ENCODE data around the gene MAPK10. TPM values are rescaled to one million over a fixed set of nuclear protein-coding genes. Genes with fewer than 3 reads are reported as not detected.

MAPK10 gene
- total RNA-seq, 1 experiment from 2014 or later: 3.6 TPM

- no TSS peak for BruUV-seq (replicated peaks)
Observed at GRCh38 chr4:86151196-86151595, 208.7 kb downstream of the MAPK10 start.

GRCh38 chr4:86141161-86141560 lies 218.7 kb downstream of the MAPK10 start:
- no peak for TF ChIP-seq CTCF (IDR thresholded peaks at IDR 0.05; ENCODE audit: unreplicated experiment)
- intact Hi-C loops (cut with micrococcal nuclease; ENCODE audit: unreplicated experiment): no loop called here
- CTCF ChIA-PET: no interaction called here
- Mint-ChIP-seq H3K27me3 (ENCODE audit: unreplicated experiment) (no peaks in the 10 kb centered on the region), H3K4me3 (ENCODE audit: low read depth, unreplicated experiment) (no peak overlapping the region), H3K9me3 (ENCODE audit: low read depth, unreplicated experiment) (no peaks in the 10 kb centered on the region), H3K4me1 (ENCODE audit: low read depth, unreplicated experiment) (no peaks in the 10 kb centered on the region), H3K27ac (ENCODE audit: unreplicated experiment) (no peak overlapping the region), H3K36me3 (ENCODE audit: insufficient read depth, unreplicated experiment) (no peaks in the 10 kb centered on the region)
- BruUV-seq (replicated peaks): no TSS peak
- no peak for DNase-seq

More at GRCh38 chr4:86151196-86151595, 208.7 kb downstream of the MAPK10 start:
- H3K4me3 Mint-ChIP-seq (ENCODE audit: low read depth, unreplicated experiment): no peak overlapping the region
- no peak overlapping the region for H3K27ac Mint-ChIP-seq (ENCODE audit: unreplicated experiment)
- no peaks in the 10 kb centered on the region for H3K36me3 Mint-ChIP-seq (ENCODE audit: insufficient read depth, unreplicated experiment)
- H3K4me1 Mint-ChIP-seq (ENCODE audit: low read depth, unreplicated experiment): peaks cover 12% of the 10 kb centered on the region
- intact Hi-C loops (cut with micrococcal nuclease; ENCODE audit: unreplicated experiment): no loop called here
- CTCF ChIA-PET: no interaction called here
- DNase-seq: no peak
- TF ChIP-seq CTCF (IDR thresholded peaks at IDR 0.05; ENCODE audit: unreplicated experiment): no peak
- H3K27me3 Mint-ChIP-seq (ENCODE audit: unreplicated experiment): no peaks in the 10 kb centered on the region
- no peaks in the 10 kb centered on the region for H3K9me3 Mint-ChIP-seq (ENCODE audit: low read depth, unreplicated experiment)

GRCh38 chr4:86132468-86132867 lies 227.4 kb downstream of the MAPK10 start:
- CTCF ChIA-PET: no interaction called here
- no peak for TF ChIP-seq CTCF (IDR thresholded peaks at IDR 0.05; ENCODE audit: unreplicated experiment)

GRCh38 chr4:86131456-86131855 lies 228.4 kb downstream of the MAPK10 start:
- Mint-ChIP-seq H3K36me3 (ENCODE audit: insufficient read depth, unreplicated experiment) (no peaks in the 10 kb centered on the region), H3K27me3 (ENCODE audit: unreplicated experiment) (no peaks in the 10 kb centered on the region), H3K27ac (ENCODE audit: unreplicated experiment) (no peak overlapping the region), H3K9me3 (ENCODE audit: low read depth, unreplicated experiment) (no peaks in the 10 kb centered on the region), H3K4me3 (ENCODE audit: low read depth, unreplicated experiment) (no peak overlapping the region), H3K4me1 (ENCODE audit: low read depth, unreplicated experiment) (no peaks in the 10 kb centered on the region)
- no TSS peak for BruUV-seq (replicated peaks)
- CTCF ChIA-PET: no interaction called here
- no peak for TF ChIP-seq CTCF (IDR thresholded peaks at IDR 0.05; ENCODE audit: unreplicated experiment)
- no peak for DNase-seq
- intact Hi-C loops (cut with micrococcal nuclease; ENCODE audit: unreplicated experiment): no loop called here

More at GRCh38 chr4:86132468-86132867, 227.4 kb downstream of the MAPK10 start:
- Mint-ChIP-seq H3K9me3 (ENCODE audit: low read depth, unreplicated experiment) (no peaks in the 10 kb centered on the region), H3K27me3 (ENCODE audit: unreplicated experiment) (no peaks in the 10 kb centered on the region), H3K36me3 (ENCODE audit: insufficient read depth, unreplicated experiment) (no peaks in the 10 kb centered on the region), H3K4me1 (ENCODE audit: low read depth, unreplicated experiment) (no peaks in the 10 kb centered on the region), H3K4me3 (ENCODE audit: low read depth, unreplicated experiment) (no peak overlapping the region), H3K27ac (ENCODE audit: unreplicated experiment) (no peak overlapping the region)
- no TSS peak for BruUV-seq (replicated peaks)
- intact Hi-C loops (cut with micrococcal nuclease; ENCODE audit: unreplicated experiment): no loop called here
- DNase-seq: no peak

Data from Calu3 (cell line).